ENCODE results near the gene ZNF423. TPM values are rescaled to one million over a fixed set of nuclear protein-coding genes. Genes with fewer than 3 reads are reported as not detected.
"Not testable (repeated sequence)": the region's sequence is repeated elsewhere in the genome, so short reads cannot be mapped to it uniquely, and the experiment has no call there.

The ZNF423 gene
- total RNA-seq, 1 donor from 2014 or later: 19.8 TPM

DNA sequence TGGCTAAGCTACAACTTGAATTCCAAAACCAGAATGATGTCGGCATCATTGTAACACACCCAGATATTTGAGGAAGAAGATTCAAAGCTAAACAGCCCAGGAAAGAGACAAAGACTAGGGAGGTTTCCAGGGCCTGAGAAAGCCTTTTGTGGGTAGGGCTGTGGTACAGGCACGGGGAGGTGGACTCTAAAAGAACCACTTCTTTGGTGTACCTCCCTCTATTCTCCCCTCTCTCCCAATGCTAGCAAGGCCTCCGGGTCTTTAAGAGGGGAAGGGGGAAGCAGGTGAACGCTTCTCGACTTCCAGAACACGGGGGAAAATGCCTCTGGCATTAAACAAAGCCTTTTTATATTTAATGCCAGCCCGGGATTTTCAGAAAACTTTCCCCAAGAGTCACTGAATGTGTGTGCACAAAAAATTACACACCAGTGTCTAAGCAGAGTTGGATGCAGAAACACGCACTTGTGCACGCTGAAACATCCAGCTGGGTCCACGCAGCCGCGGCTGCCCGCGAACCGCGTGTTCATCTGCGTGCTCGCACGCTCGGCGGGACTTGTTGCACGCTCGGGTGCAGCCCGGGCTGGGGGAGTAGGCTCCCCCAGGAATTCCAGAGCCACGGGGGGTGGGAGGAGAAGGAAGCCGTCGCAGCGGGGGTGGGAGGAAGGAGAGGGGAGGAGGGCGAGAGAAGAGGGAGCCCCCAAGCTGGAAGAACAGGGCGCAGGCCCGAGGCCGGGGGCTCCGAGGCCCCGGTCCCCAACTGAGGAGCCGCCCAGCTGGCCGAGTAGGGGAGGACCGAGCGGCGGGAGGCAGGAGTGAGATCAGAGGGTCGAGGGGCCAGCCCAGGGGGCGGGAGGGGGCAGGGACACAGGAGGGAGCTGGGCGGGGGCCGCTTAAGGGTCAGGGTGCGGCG is 20.1 kb upstream of the ZNF423 start:
- TF ChIP-seq, protein P1, sequence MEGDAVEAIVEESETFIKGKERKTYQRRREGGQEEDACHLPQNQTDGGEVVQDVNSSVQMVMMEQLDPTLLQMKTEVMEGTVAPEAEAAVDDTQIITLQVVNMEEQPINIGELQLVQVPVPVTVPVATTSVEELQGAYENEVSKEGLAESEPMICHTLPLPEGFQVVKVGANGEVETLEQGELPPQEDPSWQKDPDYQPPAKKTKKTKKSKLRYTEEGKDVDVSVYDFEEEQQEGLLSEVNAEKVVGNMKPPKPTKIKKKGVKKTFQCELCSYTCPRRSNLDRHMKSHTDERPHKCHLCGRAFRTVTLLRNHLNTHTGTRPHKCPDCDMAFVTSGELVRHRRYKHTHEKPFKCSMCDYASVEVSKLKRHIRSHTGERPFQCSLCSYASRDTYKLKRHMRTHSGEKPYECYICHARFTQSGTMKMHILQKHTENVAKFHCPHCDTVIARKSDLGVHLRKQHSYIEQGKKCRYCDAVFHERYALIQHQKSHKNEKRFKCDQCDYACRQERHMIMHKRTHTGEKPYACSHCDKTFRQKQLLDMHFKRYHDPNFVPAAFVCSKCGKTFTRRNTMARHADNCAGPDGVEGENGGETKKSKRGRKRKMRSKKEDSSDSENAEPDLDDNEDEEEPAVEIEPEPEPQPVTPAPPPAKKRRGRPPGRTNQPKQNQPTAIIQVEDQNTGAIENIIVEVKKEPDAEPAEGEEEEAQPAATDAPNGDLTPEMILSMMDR (IDR thresholded peaks at IDR 0.05; ENCODE audit: unreplicated experiment): no peak
- Mint-ChIP-seq H3K9me3 (no peaks in the 10 kb centered on the region), H3K27me3 (ENCODE audit: low read depth) (peaks cover 17% of the 10 kb centered on the region), H3K4me1 (peaks cover 5% of the 10 kb centered on the region), H3K27ac (no peak overlapping the region), H3K4me3 (peak overlapping the region; percentile 69), H3K36me3 (no peaks in the 10 kb centered on the region)
- DNase-seq (ENCODE audit: low spot score in 2 of 2, unreplicated experiment in 2 of 2): peak in 1 of 2 experiments; percentile 44

DNA sequence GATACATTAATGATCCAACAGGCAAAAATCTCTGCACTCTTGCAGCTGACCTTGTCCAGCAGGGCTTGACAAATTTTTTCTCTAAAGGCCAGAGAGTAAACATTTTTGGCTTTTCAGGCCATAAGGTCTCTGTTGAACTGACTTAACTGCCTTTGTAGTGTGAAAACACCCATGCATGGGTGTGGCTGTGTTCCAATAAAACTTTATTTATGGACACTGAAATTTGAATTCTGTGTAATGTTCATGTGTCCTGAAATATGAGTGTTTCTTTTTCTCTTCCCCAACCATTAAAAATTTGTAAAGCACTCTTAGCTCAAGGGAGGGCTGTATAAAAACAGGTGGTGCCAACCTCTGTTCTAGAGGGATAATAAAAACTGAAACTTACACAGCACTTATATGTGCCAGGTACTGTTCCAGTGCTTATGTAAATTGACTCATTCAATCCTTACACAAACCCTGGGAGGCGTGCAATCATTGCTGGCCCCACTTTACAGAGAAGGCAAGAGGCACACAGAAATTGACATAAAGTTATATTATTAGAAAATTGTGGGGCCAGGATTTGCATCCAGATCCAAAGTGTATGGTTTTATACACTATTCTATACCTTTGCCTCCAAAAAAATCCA is 18.8 kb upstream of the ZNF423 start:
- H3K9me3 Mint-ChIP-seq: no peaks in the 10 kb centered on the region
- DNase-seq (ENCODE audit: low spot score in 2 of 2, unreplicated experiment in 2 of 2): no peak
- peaks cover 16% of the 10 kb centered on the region for H3K27me3 Mint-ChIP-seq (ENCODE audit: low read depth)
- no peak overlapping the region for H3K4me3 Mint-ChIP-seq
- no peaks in the 10 kb centered on the region for H3K36me3 Mint-ChIP-seq
- TF ChIP-seq, protein P1 (IDR thresholded peaks at IDR 0.05; ENCODE audit: unreplicated experiment): no peak
- H3K27ac Mint-ChIP-seq: no peak overlapping the region
- H3K4me1 Mint-ChIP-seq: peaks cover 5% of the 10 kb centered on the region

DNA sequence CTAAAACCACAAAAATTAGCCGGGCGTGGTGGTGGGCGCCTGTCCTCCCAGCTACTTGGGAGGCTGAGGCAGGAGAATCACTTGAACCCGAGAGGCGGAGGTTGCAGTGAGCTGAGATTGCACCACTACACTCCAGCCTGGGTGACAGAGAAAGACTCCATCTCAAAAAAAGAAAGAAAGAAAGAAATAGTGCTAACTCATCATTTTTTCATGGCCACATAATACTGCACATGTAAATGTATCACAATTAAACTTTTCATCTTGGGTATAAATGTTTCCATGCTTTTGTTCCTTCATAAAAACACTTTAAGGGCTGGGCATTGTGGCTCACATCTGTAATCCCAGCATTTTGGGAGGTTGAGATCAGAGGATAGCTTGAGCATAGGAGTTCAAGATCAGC is 15.9 kb upstream of the ZNF423 start:
- not testable (repeated sequence) for H3K9me3 Mint-ChIP-seq; H3K4me3 Mint-ChIP-seq; H3K36me3 Mint-ChIP-seq; H3K27me3 Mint-ChIP-seq (ENCODE audit: low read depth); H3K27ac Mint-ChIP-seq; H3K4me1 Mint-ChIP-seq; DNase-seq (ENCODE audit: low spot score in 2 of 2, unreplicated experiment in 2 of 2)

DNA sequence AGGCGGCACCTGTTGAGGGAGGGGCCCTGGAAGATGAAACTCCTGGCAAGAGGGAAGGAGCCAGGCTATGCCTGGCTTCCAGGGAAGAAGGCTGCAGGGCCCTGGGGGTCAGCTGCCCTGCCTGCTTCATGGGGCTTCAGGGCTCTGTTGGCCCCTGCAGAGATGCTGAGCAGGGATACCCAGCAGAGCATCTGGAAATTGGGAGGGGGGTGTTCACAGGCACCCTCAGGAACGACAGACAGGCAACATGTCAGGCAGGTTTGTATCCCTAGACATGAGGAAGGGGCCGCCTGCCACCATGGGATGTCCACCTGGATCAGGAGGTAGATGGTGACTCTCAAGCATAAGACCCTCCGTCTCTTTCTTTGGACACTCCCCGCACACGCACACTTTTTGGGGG is 13.8 kb upstream of the ZNF423 start:
- TF ChIP-seq, protein P1 (IDR thresholded peaks at IDR 0.05; ENCODE audit: unreplicated experiment): no peak
- no peak overlapping the region for H3K4me3 Mint-ChIP-seq
- H3K27ac Mint-ChIP-seq: no peak overlapping the region
- no peaks in the 10 kb centered on the region for H3K9me3 Mint-ChIP-seq
- peaks cover 6% of the 10 kb centered on the region for H3K27me3 Mint-ChIP-seq (ENCODE audit: low read depth)
- H3K36me3 Mint-ChIP-seq: no peaks in the 10 kb centered on the region
- DNase-seq (ENCODE audit: low spot score in 2 of 2, unreplicated experiment in 2 of 2): no peak
- peaks cover 2% of the 10 kb centered on the region for H3K4me1 Mint-ChIP-seq

DNA sequence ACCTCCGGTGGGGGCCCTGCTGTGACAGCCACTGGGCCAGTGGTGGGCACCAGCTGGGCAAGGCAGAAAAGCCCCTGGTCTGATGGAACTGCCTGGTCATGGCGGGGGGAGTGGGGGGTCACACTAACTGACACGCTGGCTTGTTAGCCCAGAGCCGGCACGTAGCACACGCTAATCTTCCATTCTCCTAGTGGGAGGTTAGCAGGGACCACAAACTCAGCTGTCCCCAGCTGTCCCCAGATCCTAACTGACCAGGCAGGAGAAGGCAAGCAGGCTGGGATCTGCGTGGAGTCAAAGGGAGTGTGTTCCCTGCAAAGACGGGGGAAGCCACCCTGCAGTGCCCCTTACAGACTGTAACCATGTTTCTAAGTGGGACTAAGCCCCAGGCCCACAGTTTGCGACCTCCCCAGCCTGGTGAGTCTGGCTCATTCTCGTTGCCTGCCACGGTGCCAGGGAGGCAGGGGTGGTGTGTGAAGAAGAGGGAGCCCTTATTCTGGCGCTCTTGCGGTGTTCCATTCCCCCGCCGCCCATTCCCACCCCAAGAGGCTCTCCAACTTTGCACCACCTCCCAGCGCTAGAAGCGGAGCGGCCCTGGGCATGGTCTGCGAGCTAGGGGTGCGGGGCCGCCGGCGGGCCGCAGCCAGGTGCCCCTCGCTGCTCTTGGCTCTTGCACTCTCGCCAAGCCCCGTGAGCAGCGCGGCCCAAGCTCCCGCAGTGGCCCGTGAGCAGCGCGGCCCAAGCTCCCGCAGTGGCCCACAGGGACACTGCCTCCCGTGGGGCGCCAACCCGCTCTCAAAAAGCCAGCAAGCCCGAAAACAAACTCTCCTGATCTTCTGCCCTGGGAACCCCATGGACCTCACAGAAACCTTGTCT is 12.1 kb upstream of the ZNF423 start:
- Mint-ChIP-seq H3K27ac (no peak overlapping the region), H3K4me3 (no peak overlapping the region), H3K9me3 (no peaks in the 10 kb centered on the region), H3K4me1 (peaks cover 2% of the 10 kb centered on the region), H3K27me3 (ENCODE audit: low read depth) (peaks cover 9% of the 10 kb centered on the region), H3K36me3 (no peaks in the 10 kb centered on the region)
- TF ChIP-seq, protein P1 (IDR thresholded peaks at IDR 0.05; ENCODE audit: unreplicated experiment): no peak
- no peak for DNase-seq (ENCODE audit: low spot score in 2 of 2, unreplicated experiment in 2 of 2)
